Posterior vena cava (tissue), 2 donors: ENCODE data around the gene SPEM3. TPM values are rescaled to one million over a fixed set of nuclear protein-coding genes. Genes with fewer than 3 reads are reported as not detected.
"Not testable (repeated sequence)": the region's sequence is repeated elsewhere in the genome, so short reads cannot be mapped to it uniquely, and the experiment has no call there.

Experiments used
- DNase-seq: peaks from one replicate; pipeline ENCODE4 v3.0.0-alpha.2; 2020; ENCODE audit warnings: low spot score
- intact Hi-C, 2 donors: fragments of 100-400 bp; cut with DNase I; formaldehyde crosslinking; loops; one replicate each; pipeline versions ENCODE4 v1.14.1 to v1.14.2; 2022 to 2023
- total RNA-seq, 2 donors: library from RNA; stranded (reverse); fragmentation: NEBNext Ultra II Directional; extraction: Animal tissue kit (Norgen Biotek cat#: 25700); gene quantifications; one replicate each; pipeline ENCODE4 v1.2.1, GENCODE V29; 2021
- donor health status: DM: yes; HTN: yes; CAD: no.
- donor health status: DM: yes; HTN: yes; CAD: no.

The SPEM3 gene
- total RNA-seq, 2 donors from 2014 or later: not detected

GRCh38 chr17:7479213-7480088, 50.8 kb downstream of the SPEM3 start, which contains the start of gene ZBTB4:
Gene ZBTB4 (minus strand): TSS chr17:7479631. CDS start chr17:7466801, 12,830 bp downstream.
- intact Hi-C loops: loop anchor here in 1 of 2 donors (5.0 kb wide), 1 partner anchor 37 kb away; no protein-coding TSS in a partner anchor
- peak; percentile 89 for DNase-seq

- intact Hi-C loops: no loop called here
- no peak for DNase-seq
Observed at GRCh38 chr17:7480089-7480384, 51.4 kb downstream of the SPEM3 start.

- DNase-seq, intact Hi-C loops: not testable (repeated sequence)
Observed at GRCh38 chr17:7481275-7481674, 52.6 kb downstream of the SPEM3 start, which contains the start of gene SLC35G6. Gene SLC35G6 (plus strand): TSS chr17:7481446. CDS start chr17:7481517, 71 bp downstream.

- intact Hi-C loops, DNase-seq: not testable (repeated sequence)
Observed at GRCh38 chr17:7481842-7482741, 53.4 kb downstream of the SPEM3 start.

Other genes starting within 250 kb of the SPEM3 start
- 1 to 10 TPM; 1.2 to 2.2 TPM for gene ASGR1, start 249.5 kb upstream of the SPEM3 start, total RNA-seq
- 10 to 100 TPM; 20.8 to 21.2 TPM for gene DLG4, start 209.0 kb upstream of the SPEM3 start, total RNA-seq
- gene ACADVL, start 208.9 kb upstream of the SPEM3 start, total RNA-seq: 100 to 1,000 TPM; 444 to 567 TPM
- gene DVL2, start 194.3 kb upstream of the SPEM3 start, total RNA-seq: 10 to 100 TPM; 21.9 to 26.7 TPM
- 10 to 100 TPM; 20.4 to 27.5 TPM for gene PHF23, start 189.4 kb upstream of the SPEM3 start, total RNA-seq
- 100 to 1,000 TPM; 341 to 405 TPM for gene GABARAP, start 186.4 kb upstream of the SPEM3 start, total RNA-seq
- gene CTDNEP1, start 177.1 kb upstream of the SPEM3 start, total RNA-seq: 10 to 100 TPM; 79.5 to 89.2 TPM
- gene ELP5, start 176.6 kb upstream of the SPEM3 start, total RNA-seq: 10 to 100 TPM; 36.5 to 40.0 TPM
- gene CLDN7, start 166.4 kb upstream of the SPEM3 start, total RNA-seq: 1 to 10 TPM; 1.6 to 4.4 TPM
- gene SLC2A4, start 147.1 kb upstream of the SPEM3 start, total RNA-seq: 10 to 100 TPM; 13.5 to 21.3 TPM
- 1 to 10 TPM; 1.7 to 1.8 TPM for gene YBX2, start 134.2 kb upstream of the SPEM3 start, total RNA-seq
- 100 to 1,000 TPM; 275 to 328 TPM for gene EIF5A, start 121.2 kb upstream of the SPEM3 start, total RNA-seq
- 10 to 100 TPM; 47.0 to 47.9 TPM for gene GPS2, start 113.5 kb upstream of the SPEM3 start, total RNA-seq
- gene NEURL4, start 99.5 kb upstream of the SPEM3 start, total RNA-seq: 10 to 100 TPM; 20.0 to 22.8 TPM
- 10 to 100 TPM; 11.9 to 15.2 TPM for gene ACAP1, start 92.3 kb upstream of the SPEM3 start, total RNA-seq
- 10 to 100 TPM in 1 of 2 donors, 1 to 10 TPM in 1; 8.8 to 10.0 TPM for gene KCTD11, start 76.7 kb upstream of the SPEM3 start, total RNA-seq
- not detected for gene TMEM95, start 73.7 kb upstream of the SPEM3 start, total RNA-seq
- 1 to 10 TPM; 1.6 to 1.8 TPM for gene TNK1, start 47.8 kb upstream of the SPEM3 start, total RNA-seq
- gene PLSCR3, start 34.3 kb upstream of the SPEM3 start, total RNA-seq: 10 to 100 TPM; 31.8 to 37.6 TPM
- gene TMEM256, start 24.8 kb upstream of the SPEM3 start, total RNA-seq: 10 to 100 TPM; 39.3 to 65.5 TPM
- gene NLGN2, start 21.0 kb upstream of the SPEM3 start, total RNA-seq: 10 to 100 TPM; 31.6 to 34.2 TPM
- not detected for gene SPEM1, start 8.5 kb upstream of the SPEM3 start, total RNA-seq
- gene SPEM2, start 3.2 kb upstream of the SPEM3 start, total RNA-seq: not detected
- gene TMEM102, start 6.6 kb downstream of the SPEM3 start, total RNA-seq: 1 to 10 TPM; 1.8 to 3.0 TPM
- gene FGF11, start 10.7 kb downstream of the SPEM3 start, total RNA-seq: 1 to 10 TPM; 2.7 to 3.8 TPM
- 10 to 100 TPM in 1 of 2 donors, 1 to 10 TPM in 1; 7.8 to 10.5 TPM for gene CHRNB1, start 16.2 kb downstream of the SPEM3 start, total RNA-seq
- 10 to 100 TPM; 67.3 to 67.9 TPM for gene ZBTB4, start 50.8 kb downstream of the SPEM3 start, total RNA-seq
- not detected for gene SLC35G6, start 52.6 kb downstream of the SPEM3 start, total RNA-seq
- gene POLR2A, start 55.5 kb downstream of the SPEM3 start, total RNA-seq: 10 to 100 TPM; 65.5 to 70.0 TPM
- 10 to 100 TPM; 52.0 to 65.1 TPM for gene TNFSF12, start 120.2 kb downstream of the SPEM3 start, total RNA-seq
- gene TNFSF13, start 129.9 kb downstream of the SPEM3 start, total RNA-seq: 10 to 100 TPM; 15.5 to 33.3 TPM
- gene SENP3, start 133.1 kb downstream of the SPEM3 start, total RNA-seq: 10 to 100 TPM; 36.2 to 48.2 TPM
- gene CD68, start 150.8 kb downstream of the SPEM3 start, total RNA-seq: 100 to 1,000 TPM; 111 to 158 TPM
- gene MPDU1, start 155.0 kb downstream of the SPEM3 start, total RNA-seq: 10 to 100 TPM; 24.7 to 31.2 TPM
- gene SOX15, start 161.2 kb downstream of the SPEM3 start, total RNA-seq: 1 to 10 TPM; 2.1 to 2.5 TPM
- 10 to 100 TPM; 25.4 to 31.6 TPM for gene FXR2, start 186.0 kb downstream of the SPEM3 start, total RNA-seq
- 10 to 100 TPM; 40.7 to 63.3 TPM for gene SAT2, start 199.0 kb downstream of the SPEM3 start, total RNA-seq
- under 1 TPM in 1 of 2 donors, not detected in 1; 0.43 TPM for gene SHBG, start 201.3 kb downstream of the SPEM3 start, total RNA-seq
- 1 to 10 TPM; 2.2 to 2.6 TPM for gene ATP1B2, start 222.1 kb downstream of the SPEM3 start, total RNA-seq